Measurements from ENCODE around the gene OR10H4. TPM values are rescaled to one million over a fixed set of nuclear protein-coding genes. Genes with fewer than 3 reads are reported as not detected.

OR10H4 gene
- total RNA-seq, 2 donors from 2014 or later, result not detected

- H3K27ac ChIP-seq, result no peak overlapping the region
- H3K4me3 ChIP-seq, result no peak overlapping the region
- TF ChIP-seq CTCF (IDR thresholded peaks at IDR 0.05), result no peak
- no peak for DNase-seq (ENCODE audit: low spot score)
- no peaks in the 10 kb centered on the region for H3K36me3 ChIP-seq
- ATAC-seq (ENCODE audit: insufficient number of reproducible peaks, low FRiP score, low read depth), result no peak
- H3K27me3 ChIP-seq (replicated peaks; ENCODE audit: insufficient read depth), result peaks cover 4% of the 10 kb centered on the region
- no peaks in the 10 kb centered on the region for H3K9me3 ChIP-seq
- no peaks in the 10 kb centered on the region for H3K4me1 ChIP-seq (ENCODE audit: control insufficient read depth in 1 of 2, low read depth in 2 of 2)
Observed at GRCh38 chr19:15905026-15905425, 43.8 kb upstream of the OR10H4 start.

- peaks cover under 1% of the 10 kb centered on the region for H3K27me3 ChIP-seq (replicated peaks; ENCODE audit: insufficient read depth)
Observed at GRCh38 chr19:15911599-15912235, 37.1 kb upstream of the OR10H4 start.

GRCh38 chr19:15913384-15913783 lies 35.4 kb upstream of the OR10H4 start:
- ATAC-seq (ENCODE audit: insufficient number of reproducible peaks, low FRiP score, low read depth), result no peak
- peaks cover 7% of the 10 kb centered on the region for H3K9me3 ChIP-seq
- H3K4me3 ChIP-seq, result no peak overlapping the region
- H3K27me3 ChIP-seq (replicated peaks; ENCODE audit: insufficient read depth), result no peaks in the 10 kb centered on the region
- H3K36me3 ChIP-seq, result peaks cover 2% of the 10 kb centered on the region
- DNase-seq (ENCODE audit: low spot score), result no peak
- TF ChIP-seq CTCF (IDR thresholded peaks at IDR 0.05), result no peak
- no peaks in the 10 kb centered on the region for H3K4me1 ChIP-seq (ENCODE audit: control insufficient read depth in 1 of 2, low read depth in 2 of 2)
- no peak overlapping the region for H3K27ac ChIP-seq

More at GRCh38 chr19:15911599-15912235, 37.1 kb upstream of the OR10H4 start:
- Histone ChIP-seq H3K27ac (no peak overlapping the region), H3K36me3 (no peaks in the 10 kb centered on the region), H3K9me3 (peaks cover 7% of the 10 kb centered on the region), H3K4me3 (no peak overlapping the region), H3K4me1 (ENCODE audit: control insufficient read depth in 1 of 2, low read depth in 2 of 2) (no peaks in the 10 kb centered on the region)
- ATAC-seq (ENCODE audit: insufficient number of reproducible peaks, low FRiP score, low read depth), result no peak
- DNase-seq (ENCODE audit: low spot score), result no peak
- no peak for TF ChIP-seq CTCF (IDR thresholded peaks at IDR 0.05)

GRCh38 chr19:15913830-15914229 lies 35.0 kb upstream of the OR10H4 start:
- no peaks in the 10 kb centered on the region for H3K27me3 ChIP-seq (replicated peaks; ENCODE audit: insufficient read depth)
- TF ChIP-seq CTCF (IDR thresholded peaks at IDR 0.05), result no peak

GRCh38 chr19:15915109-15915508 lies 33.7 kb upstream of the OR10H4 start:
- Histone ChIP-seq H3K9me3 (peaks cover 7% of the 10 kb centered on the region), H3K27ac (no peak overlapping the region), H3K4me3 (no peak overlapping the region), H3K4me1 (ENCODE audit: control insufficient read depth in 1 of 2, low read depth in 2 of 2) (no peaks in the 10 kb centered on the region), H3K27me3 (replicated peaks; ENCODE audit: insufficient read depth) (no peaks in the 10 kb centered on the region), H3K36me3 (peaks cover 2% of the 10 kb centered on the region)
- ATAC-seq (ENCODE audit: insufficient number of reproducible peaks, low FRiP score, low read depth) (no peak), DNase-seq (ENCODE audit: low spot score) (no peak)
- TF ChIP-seq CTCF (IDR thresholded peaks at IDR 0.05), result no peak

More at GRCh38 chr19:15913830-15914229, 35.0 kb upstream of the OR10H4 start:
- H3K27ac ChIP-seq, result no peak overlapping the region
- no peaks in the 10 kb centered on the region for H3K4me1 ChIP-seq (ENCODE audit: control insufficient read depth in 1 of 2, low read depth in 2 of 2)
- peaks cover 7% of the 10 kb centered on the region for H3K9me3 ChIP-seq
- no peak overlapping the region for H3K4me3 ChIP-seq
- peaks cover 2% of the 10 kb centered on the region for H3K36me3 ChIP-seq
- no peak for ATAC-seq (ENCODE audit: insufficient number of reproducible peaks, low FRiP score, low read depth)
- no peak for DNase-seq (ENCODE audit: low spot score)
